Mucosa of descending colon (tissue), 3 donors: ENCODE measurements around the gene ROGDI. TPM values are rescaled to one million over a fixed set of nuclear protein-coding genes. Genes with fewer than 3 reads are reported as not detected.

Experiments
- ATAC-seq: fragments of 200-7000 bp; cut with Tn5 transposase; one replicate; pipeline ENCODE4 v1.9.1; 2020; ENCODE audit warnings: mild to moderate bottlenecking, moderate library complexity
- DNase-seq, 3 donors: peaks; one replicate each; pipeline ENCODE4 v3.0.0-alpha.2; 2020
- H3K36me3 ChIP-seq: fragments of 200-600 bp; one replicate; pipeline ENCODE4 v1.8.0; 2021; ENCODE audit warnings: low read depth, mild to moderate bottlenecking
- H3K4me1 ChIP-seq: fragments of 200-600 bp; one replicate; pipeline ENCODE4 v1.8.0; 2021; ENCODE audit warnings: low read depth, mild to moderate bottlenecking
- H3K4me3 ChIP-seq: fragments of 200-600 bp; one replicate; pipeline ENCODE4 v1.8.0; 2021; ENCODE audit warnings: mild to moderate bottlenecking
- H3K9me3 ChIP-seq: fragments of 200-600 bp; one replicate; pipeline ENCODE4 v1.8.0; 2021; ENCODE audit warnings: mild to moderate bottlenecking
- CTCF ChIP-seq: fragments of 200-600 bp; IDR thresholded peaks from one replicate; pipeline ENCODE4 v1.8.0; 2022; ENCODE audit warnings: antibody characterized with exemption, mild to moderate bottlenecking
- intact Hi-C, 2 donors: fragments of 100-400 bp; cut with DNase I in 1 of 2; cut with micrococcal nuclease in 1 of 2; formaldehyde crosslinking; loops; one replicate each; pipeline versions ENCODE4 v1.11.0 to v1.11.1; 2022; cut with DNase I, micrococcal nuclease
- total RNA-seq, 3 donors: library from RNA; stranded (reverse); fragmentation: NEBNext Ultra II Directional in 2 of 3; extraction: Animal tissue kit (Norgen Biotek cat#: 25700) in 2 of 3; gene quantifications; one replicate each; pipeline versions ENCODE4 v1.2.1 to v1.2.4, GENCODE V29; 2021 to 2023
- donor health status: DM: no; HTN: no; CAD: no; lungs with moderate emphysema.
- donor health status: DM: no; HTN: no; CAD: no.
- donor health status: DM: no; HTN: yes; CAD: no.

Gene ROGDI
- total RNA-seq, 3 donors from 2014 or later, result 18.5 to 40.6 (median 31.7) TPM

GRCh38 chr16:4783251-4783950 lies 19.0 kb downstream of the ROGDI start:
- ATAC-seq (no peak), DNase-seq (no peak)
- H3K4me3 ChIP-seq, result no peak overlapping the region
- no peaks in the 10 kb centered on the region for H3K36me3 ChIP-seq
- intact Hi-C loops, result no loop called here
- no peak for TF ChIP-seq CTCF
- no peaks in the 10 kb centered on the region for H3K4me1 ChIP-seq
- H3K9me3 ChIP-seq, result no peaks in the 10 kb centered on the region

DNA sequence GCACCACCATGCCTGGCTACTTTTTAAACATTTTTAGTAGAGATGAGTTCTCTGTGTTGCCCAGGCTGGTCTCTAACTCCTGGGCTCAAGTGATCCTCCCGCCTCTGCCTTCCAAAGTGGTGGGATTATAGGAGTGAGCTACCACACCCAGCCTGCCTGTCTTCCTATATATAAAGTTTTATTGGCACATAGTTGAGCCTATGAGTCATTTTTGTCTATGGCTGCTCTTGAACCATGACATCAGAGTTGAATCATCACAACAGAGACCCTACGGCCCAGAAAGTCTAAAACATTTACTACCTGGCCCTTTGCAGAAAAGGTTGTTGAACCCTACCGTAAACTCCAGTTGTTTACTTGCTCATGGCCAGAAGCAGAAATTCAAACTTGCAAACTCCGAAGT lies 22.2 kb downstream of the ROGDI start:
- Histone ChIP-seq H3K4me1 (no peaks in the 10 kb centered on the region), H3K9me3 (no peaks in the 10 kb centered on the region), H3K36me3 (no peaks in the 10 kb centered on the region), H3K4me3 (no peak overlapping the region)
- peak; percentile 88 for ATAC-seq
- intact Hi-C loops, result no loop called here
- no peak for DNase-seq
- TF ChIP-seq CTCF, result no peak

- ATAC-seq (no peak), DNase-seq (no peak)
- H3K36me3 ChIP-seq, result no peaks in the 10 kb centered on the region
- TF ChIP-seq CTCF, result no peak
- H3K9me3 ChIP-seq, result no peaks in the 10 kb centered on the region
- H3K4me1 ChIP-seq, result no peaks in the 10 kb centered on the region
- no peak overlapping the region for H3K4me3 ChIP-seq
- intact Hi-C loops, result no loop called here
Observed at GRCh38 chr16:4778050-4778392, 24.4 kb downstream of the ROGDI start.

DNA sequence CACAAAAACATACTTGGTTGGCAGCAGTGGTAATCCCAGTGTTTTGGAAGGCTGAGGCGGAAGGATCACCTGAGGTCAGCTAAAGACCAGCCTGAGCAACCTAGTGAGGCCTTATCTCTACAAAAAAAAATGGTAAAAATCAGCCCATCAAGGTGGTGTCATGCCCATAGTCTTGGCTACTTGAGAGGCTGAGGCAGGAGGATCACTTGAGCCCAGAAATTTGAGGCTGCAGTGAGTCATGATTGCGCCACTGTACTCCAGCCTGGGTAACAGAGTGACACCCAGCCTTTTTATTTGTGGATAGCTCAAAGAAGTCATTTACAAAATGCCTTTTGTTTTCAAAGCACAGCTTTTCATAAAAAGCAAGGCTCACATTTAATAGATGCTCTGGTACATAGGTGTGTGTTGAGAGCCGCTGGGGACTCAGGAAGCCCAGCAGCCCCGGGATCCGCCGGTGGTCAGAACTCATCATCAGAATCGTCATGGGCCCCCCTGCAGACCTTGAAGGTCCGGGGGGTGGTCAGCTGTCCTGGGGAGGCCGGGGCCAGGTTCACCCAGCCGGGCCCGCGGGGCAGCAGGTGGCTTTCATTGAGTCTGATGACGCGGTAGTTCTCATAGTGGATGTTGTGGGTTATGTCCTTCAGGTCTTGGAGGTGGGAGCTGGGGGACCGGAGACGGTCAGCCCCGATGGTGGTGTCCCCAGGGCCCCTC lies 24.9 kb downstream of the ROGDI start:
- intact Hi-C loops, result no loop called here
- Histone ChIP-seq H3K9me3 (no peaks in the 10 kb centered on the region), H3K36me3 (no peaks in the 10 kb centered on the region), H3K4me3 (no peak overlapping the region), H3K4me1 (no peaks in the 10 kb centered on the region)
- no peak for DNase-seq
- ATAC-seq, result no peak
- no peak for TF ChIP-seq CTCF

- no peaks in the 10 kb centered on the region for H3K36me3 ChIP-seq
- intact Hi-C loops, result no loop called here
- ATAC-seq, result no peak
Observed at GRCh38 chr16:4776141-4776705, 26.2 kb downstream of the ROGDI start.

More at GRCh38 chr16:4776141-4776705, 26.2 kb downstream of the ROGDI start:
- TF ChIP-seq CTCF, result no peak
- Histone ChIP-seq H3K9me3 (no peaks in the 10 kb centered on the region), H3K4me1 (no peaks in the 10 kb centered on the region), H3K4me3 (no peak overlapping the region)
- DNase-seq, result no peak
